Amygdala (tissue), 56 donors: Measurements from ENCODE around the gene HRCT1.
"Not testable (repeated sequence)": the region's sequence is repeated elsewhere in the genome, so short reads cannot be mapped to it uniquely, and the experiment has no call there.

Experiments used
- DNase-seq, 56 donors: peaks; one replicate each; lab custom pipeline; 2025; lab: John Stamatoyannopoulos, UW

The HRCT1 gene

GRCh38 chr9:35892051-35892450, 14.0 kb upstream of the HRCT1 start:
- DNase-seq, result no peak

GRCh38 chr9:35896570-35896969, 9.4 kb upstream of the HRCT1 start:
- DNase-seq, result no peak

- DNase-seq, result not testable (repeated sequence)
These were observed 8.5 kb upstream of the HRCT1 start for GRCh38 chr9:35897376-35898099.

- DNase-seq, result no peak
These were observed 7.7 kb upstream of the HRCT1 start for GRCh38 chr9:35898337-35898736.

GRCh38 chr9:35899021-35899420, 7.0 kb upstream of the HRCT1 start:
- no peak for DNase-seq

GRCh38 chr9:35903049-35903448, 3.0 kb upstream of the HRCT1 start:
- DNase-seq, result peak in 4 of 56 donors; percentile 4 to 29 (median 24)

GRCh38 chr9:35904338-35904737, 1.7 kb upstream of the HRCT1 start:
- no peak for DNase-seq

- no peak for DNase-seq
These were observed 786 bp upstream of the HRCT1 start for GRCh38 chr9:35905051-35905781.

- DNase-seq, result no peak
These were observed 1.1 kb downstream of the HRCT1 start for GRCh38 chr9:35906923-35907699.

GRCh38 chr9:35907711-35908503, 1.9 kb downstream of the HRCT1 start:
- DNase-seq, result peak in 5 of 56 donors; percentile 8 to 49 (median 26)

- DNase-seq, result no peak
These were observed 2.6 kb downstream of the HRCT1 start for GRCh38 chr9:35908504-35909125.

GRCh38 chr9:35909274-35909673, 3.3 kb downstream of the HRCT1 start, which contains the start of gene SPAAR:
Gene SPAAR (plus strand): TSS chr9:35909490. CDS start chr9:35910464, 974 bp downstream.
- DNase-seq, result no peak

- no peak for DNase-seq
These were observed 3.9 kb downstream of the HRCT1 start for GRCh38 chr9:35909687-35910612.

GRCh38 chr9:35910613-35911359, 4.8 kb downstream of the HRCT1 start:
- no peak for DNase-seq

GRCh38 chr9:35911690-35912089, 5.7 kb downstream of the HRCT1 start:
- DNase-seq, result no peak

- no peak for DNase-seq
These were observed 6.9 kb downstream of the HRCT1 start for GRCh38 chr9:35912791-35913400.

- DNase-seq, result not testable (repeated sequence)
These were observed 7.4 kb downstream of the HRCT1 start for GRCh38 chr9:35913429-35913828.
